Thyroid gland (tissue), 4 donors: ENCODE measurements around the gene KDM4B.

Experiments
- POLR2A ChIP-seq, 2 donors: fragments of 450-650 bp; IDR thresholded peaks; one replicate each; pipeline ENCODE4 v1.6.1; 2017; ENCODE audit warnings: antibody characterized with exemption in 2 of 2, mild to moderate bottlenecking in 2 of 2, moderate library complexity in 1 of 2
- TF ChIP-seq, protein P1 (sequence below), 6 experiments: fragments of 200-600 bp in 3 of 6; fragments of 450-650 bp in 3 of 6; sonication (generic) in 3 of 6; IDR thresholded peaks; one replicate each; pipeline ENCODE4 v1.5.1; 2016 to 2019; ENCODE audit warnings: antibody characterized with exemption in 6 of 6, mild to moderate bottlenecking in 2 of 6, inconsistent platforms in 1 of 6, moderate library complexity in 1 of 6

DNA sequence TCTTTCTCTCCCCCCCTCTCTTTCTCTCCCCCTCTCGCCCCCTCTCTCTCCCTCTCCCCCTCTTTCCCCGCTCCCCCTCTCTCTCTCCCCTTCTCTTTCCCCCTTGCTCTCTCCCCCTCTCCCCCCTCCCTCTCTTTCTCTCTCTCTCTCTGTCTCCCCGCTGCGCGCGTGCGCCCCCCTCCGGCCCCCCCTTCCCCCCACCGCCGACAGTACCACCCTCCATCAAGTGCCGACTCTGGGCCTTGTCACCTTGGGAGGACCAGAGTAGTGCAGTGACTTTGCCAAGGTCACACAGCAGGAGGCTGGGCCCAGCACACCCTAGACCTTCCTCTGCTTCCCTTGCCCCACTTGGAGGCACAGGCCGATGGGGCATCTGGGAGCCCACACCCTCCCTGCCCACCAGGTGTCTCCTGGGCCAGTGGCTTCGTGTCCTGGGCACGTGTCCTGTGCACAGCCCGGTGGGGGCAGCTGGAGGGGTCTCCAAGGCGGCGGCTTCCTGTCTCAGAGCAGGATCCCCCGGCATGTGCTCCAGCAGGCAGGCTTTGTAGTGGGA is 121.6 kb downstream of the KDM4B start:
- TF ChIP-seq, protein P1, sequence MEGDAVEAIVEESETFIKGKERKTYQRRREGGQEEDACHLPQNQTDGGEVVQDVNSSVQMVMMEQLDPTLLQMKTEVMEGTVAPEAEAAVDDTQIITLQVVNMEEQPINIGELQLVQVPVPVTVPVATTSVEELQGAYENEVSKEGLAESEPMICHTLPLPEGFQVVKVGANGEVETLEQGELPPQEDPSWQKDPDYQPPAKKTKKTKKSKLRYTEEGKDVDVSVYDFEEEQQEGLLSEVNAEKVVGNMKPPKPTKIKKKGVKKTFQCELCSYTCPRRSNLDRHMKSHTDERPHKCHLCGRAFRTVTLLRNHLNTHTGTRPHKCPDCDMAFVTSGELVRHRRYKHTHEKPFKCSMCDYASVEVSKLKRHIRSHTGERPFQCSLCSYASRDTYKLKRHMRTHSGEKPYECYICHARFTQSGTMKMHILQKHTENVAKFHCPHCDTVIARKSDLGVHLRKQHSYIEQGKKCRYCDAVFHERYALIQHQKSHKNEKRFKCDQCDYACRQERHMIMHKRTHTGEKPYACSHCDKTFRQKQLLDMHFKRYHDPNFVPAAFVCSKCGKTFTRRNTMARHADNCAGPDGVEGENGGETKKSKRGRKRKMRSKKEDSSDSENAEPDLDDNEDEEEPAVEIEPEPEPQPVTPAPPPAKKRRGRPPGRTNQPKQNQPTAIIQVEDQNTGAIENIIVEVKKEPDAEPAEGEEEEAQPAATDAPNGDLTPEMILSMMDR (IDR thresholded peaks at IDR 0.05), result no peak
- TF ChIP-seq POLR2A (IDR thresholded peaks at IDR 0.05), result no peak
